HCT116 (cell line): ENCODE results near the gene NUP210.

ENCODE experiments used
- EZH2 ChIP-seq: fragments of 200-600 bp; sonication (generic); IDR thresholded peaks from 2 replicates; pipeline ENCODE4 v1.6.1; 2017; ENCODE audit warnings: antibody characterized with exemption, mixed run types
- FOSL1 ChIP-seq: IDR thresholded peaks from 2 replicates; pipeline ENCODE4 v1.6.1; 2012; ENCODE audit warnings: low read depth
- POLR2A ChIP-seq: IDR thresholded peaks from 2 replicates; pipeline ENCODE4 v1.7.0; 2011; ENCODE audit warnings: borderline replicate concordance; ENCODE audit not compliant: insufficient read depth, insufficient read length; ENCODE audit errors: extremely low read depth
- RAD21 ChIP-seq: IDR thresholded peaks from 2 replicates; pipeline ENCODE4 v1.6.1; 2012; ENCODE audit warnings: low read depth, mild to moderate bottlenecking
- SIN3A ChIP-seq: IDR thresholded peaks from 2 replicates; pipeline ENCODE4 v1.6.1; 2012; ENCODE audit warnings: low read depth
- SP1 ChIP-seq: IDR thresholded peaks from 2 replicates; pipeline ENCODE4 v1.6.1; 2012; ENCODE audit warnings: low read depth
- TCF7L2 ChIP-seq: IDR thresholded peaks from 2 replicates; pipeline ENCODE4 v1.7.0; 2011; ENCODE audit warnings: borderline replicate concordance, inconsistent platforms; ENCODE audit not compliant: insufficient read depth, insufficient read length; ENCODE audit errors: extremely low read depth
- YY1 ChIP-seq: IDR thresholded peaks from 2 replicates; pipeline ENCODE4 v1.6.1; 2011; ENCODE audit warnings: low read length, low read depth, moderate library complexity, mild to moderate bottlenecking; ENCODE audit not compliant: insufficient replicate concordance; ENCODE audit errors: extremely low read depth
- ZNF274 ChIP-seq: fragments of 200-500 bp; sonication (Bioruptor generic); IDR thresholded peaks from 2 replicates; pipeline ENCODE4 v1.6.1; 2014; ENCODE audit warnings: mild to moderate bottlenecking, low read depth, low read length, inconsistent platforms
- TF ChIP-seq, protein P1 (sequence below): IDR thresholded peaks from 2 replicates; pipeline ENCODE4 v1.6.1; 2012; ENCODE audit warnings: low read depth
- TF ChIP-seq, protein P2 (sequence below), 3 experiments: fragments of 200-600 bp in 1 of 3; sonication (generic) in 1 of 3; IDR thresholded peaks in 2 of 3; conservative IDR thresholded peaks in 1 of 3; 2 replicates each; pipeline ENCODE4 v1.5.1; 2012 to 2017; ENCODE audit warnings: low read depth in 2 of 3, low read length in 2 of 3, antibody characterized with exemption in 1 of 3, borderline replicate concordance in 1 of 3, control low read depth in 1 of 3, mild to moderate bottlenecking in 1 of 3, mixed read lengths in 1 of 3, mixed run types in 1 of 3, moderate library complexity in 1 of 3; ENCODE audit not compliant: insufficient read depth in 1 of 3

DNA sequence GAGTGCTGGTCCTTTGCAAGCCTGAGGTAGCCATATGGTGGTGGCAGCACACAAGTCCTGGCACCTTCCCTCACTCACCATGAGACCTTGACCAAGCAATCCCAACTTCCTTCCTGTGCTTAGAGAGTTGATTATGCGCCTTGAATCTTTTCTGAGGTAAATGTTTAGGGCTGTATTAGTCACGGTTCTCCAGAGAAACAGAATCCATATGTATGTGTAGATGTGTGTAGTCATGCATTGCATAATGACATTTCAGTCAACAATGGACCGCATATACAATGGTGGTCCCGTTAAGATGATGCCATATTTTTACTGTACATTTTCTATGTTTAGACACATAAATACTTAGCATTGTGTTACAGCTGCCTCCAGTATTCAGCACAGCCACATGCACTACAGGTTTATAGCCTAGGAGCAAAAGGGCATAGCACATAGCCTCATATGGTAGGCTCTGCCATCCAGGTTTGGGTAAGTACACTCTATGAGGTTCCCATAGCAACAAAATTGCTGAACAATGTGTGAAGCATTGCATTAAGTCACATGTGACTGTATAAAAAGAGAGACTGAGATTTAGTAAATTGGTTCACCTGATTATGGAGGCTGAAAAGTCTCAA lies 20.2 kb upstream of the NUP210 start:
- TF ChIP-seq, protein P1, sequence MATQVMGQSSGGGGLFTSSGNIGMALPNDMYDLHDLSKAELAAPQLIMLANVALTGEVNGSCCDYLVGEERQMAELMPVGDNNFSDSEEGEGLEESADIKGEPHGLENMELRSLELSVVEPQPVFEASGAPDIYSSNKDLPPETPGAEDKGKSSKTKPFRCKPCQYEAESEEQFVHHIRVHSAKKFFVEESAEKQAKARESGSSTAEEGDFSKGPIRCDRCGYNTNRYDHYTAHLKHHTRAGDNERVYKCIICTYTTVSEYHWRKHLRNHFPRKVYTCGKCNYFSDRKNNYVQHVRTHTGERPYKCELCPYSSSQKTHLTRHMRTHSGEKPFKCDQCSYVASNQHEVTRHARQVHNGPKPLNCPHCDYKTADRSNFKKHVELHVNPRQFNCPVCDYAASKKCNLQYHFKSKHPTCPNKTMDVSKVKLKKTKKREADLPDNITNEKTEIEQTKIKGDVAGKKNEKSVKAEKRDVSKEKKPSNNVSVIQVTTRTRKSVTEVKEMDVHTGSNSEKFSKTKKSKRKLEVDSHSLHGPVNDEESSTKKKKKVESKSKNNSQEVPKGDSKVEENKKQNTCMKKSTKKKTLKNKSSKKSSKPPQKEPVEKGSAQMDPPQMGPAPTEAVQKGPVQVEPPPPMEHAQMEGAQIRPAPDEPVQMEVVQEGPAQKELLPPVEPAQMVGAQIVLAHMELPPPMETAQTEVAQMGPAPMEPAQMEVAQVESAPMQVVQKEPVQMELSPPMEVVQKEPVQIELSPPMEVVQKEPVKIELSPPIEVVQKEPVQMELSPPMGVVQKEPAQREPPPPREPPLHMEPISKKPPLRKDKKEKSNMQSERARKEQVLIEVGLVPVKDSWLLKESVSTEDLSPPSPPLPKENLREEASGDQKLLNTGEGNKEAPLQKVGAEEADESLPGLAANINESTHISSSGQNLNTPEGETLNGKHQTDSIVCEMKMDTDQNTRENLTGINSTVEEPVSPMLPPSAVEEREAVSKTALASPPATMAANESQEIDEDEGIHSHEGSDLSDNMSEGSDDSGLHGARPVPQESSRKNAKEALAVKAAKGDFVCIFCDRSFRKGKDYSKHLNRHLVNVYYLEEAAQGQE, result no peak
- no peak for TF ChIP-seq ZNF274
- no peak for TF ChIP-seq YY1
- TF ChIP-seq TCF7L2, result no peak
- no peak for TF ChIP-seq RAD21
- no peak for TF ChIP-seq SIN3A
- TF ChIP-seq, protein P2, sequence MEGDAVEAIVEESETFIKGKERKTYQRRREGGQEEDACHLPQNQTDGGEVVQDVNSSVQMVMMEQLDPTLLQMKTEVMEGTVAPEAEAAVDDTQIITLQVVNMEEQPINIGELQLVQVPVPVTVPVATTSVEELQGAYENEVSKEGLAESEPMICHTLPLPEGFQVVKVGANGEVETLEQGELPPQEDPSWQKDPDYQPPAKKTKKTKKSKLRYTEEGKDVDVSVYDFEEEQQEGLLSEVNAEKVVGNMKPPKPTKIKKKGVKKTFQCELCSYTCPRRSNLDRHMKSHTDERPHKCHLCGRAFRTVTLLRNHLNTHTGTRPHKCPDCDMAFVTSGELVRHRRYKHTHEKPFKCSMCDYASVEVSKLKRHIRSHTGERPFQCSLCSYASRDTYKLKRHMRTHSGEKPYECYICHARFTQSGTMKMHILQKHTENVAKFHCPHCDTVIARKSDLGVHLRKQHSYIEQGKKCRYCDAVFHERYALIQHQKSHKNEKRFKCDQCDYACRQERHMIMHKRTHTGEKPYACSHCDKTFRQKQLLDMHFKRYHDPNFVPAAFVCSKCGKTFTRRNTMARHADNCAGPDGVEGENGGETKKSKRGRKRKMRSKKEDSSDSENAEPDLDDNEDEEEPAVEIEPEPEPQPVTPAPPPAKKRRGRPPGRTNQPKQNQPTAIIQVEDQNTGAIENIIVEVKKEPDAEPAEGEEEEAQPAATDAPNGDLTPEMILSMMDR (IDR thresholded peaks at IDR 0.05 in 2 of 3, conservative IDR thresholded peaks at IDR 0.05 in 1 of 3; ENCODE audit: borderline replicate concordance in 1 of 3, insufficient read depth in 1 of 3, low read depth in 2 of 3, low read length in 2 of 3), result no peak
- no peak for TF ChIP-seq EZH2
- no peak for TF ChIP-seq SP1
- no peak for TF ChIP-seq FOSL1
- no peak for TF ChIP-seq POLR2A
